Endothelial cell of umbilical vein (primary cell): ENCODE results near the gene TTLL13. TPM values are rescaled to one million over a fixed set of nuclear protein-coding genes. Genes with fewer than 3 reads are reported as not detected.

ENCODE experiments used
- BruUV-seq: library from RNA; stranded (reverse); fragments of 400-500 nt; replicated peaks from 2 replicates; lab custom pipeline; 2021; lab: Mats Ljungman, UMichigan
- CTCF ChIA-PET: fragments of 300-600, 350-600 bp; sonication (Branson Sonifier 250); formaldehyde crosslinking; loops from one replicate; lab custom pipeline; 2021; ENCODE audit warnings: antibody characterized with exemption, inconsistent platforms; lab: Charles Lee
- POLR2A ChIA-PET: fragments of 300-600, 350-600 bp; sonication (Branson Sonifier 250); formaldehyde crosslinking; loops from one replicate; lab custom pipeline; 2021; ENCODE audit warnings: antibody characterized with exemption, inconsistent platforms; lab: Charles Lee
- DNase-seq: peaks from one replicate; pipeline ENCODE4 v3.0.0-alpha.2; 2011; ENCODE audit warnings: low read depth, low spot score
- FAIRE-seq: peaks from 2 replicates; lab custom pipeline; 2011; peaks lifted over from hg19 to GRCh38; lab: Jason Lieb, UNC
- H2AFZ ChIP-seq: 2 replicates; pipeline ENCODE4 v1.6.0; 2012; ENCODE audit warnings: low read depth, low read length, control low read depth, inconsistent platforms
- H3K27ac ChIP-seq: 2 replicates; pipeline ENCODE4 v1.5.1; 2011; ENCODE audit warnings: low read depth, mild to moderate bottlenecking, control low read depth, low read length, moderate library complexity; ENCODE audit not compliant: insufficient read depth
- H3K27me3 ChIP-seq, 2 experiments: 2 replicates each; pipeline versions ENCODE4 v1.6.0 to v1.6.1; 2011; ENCODE audit warnings: low read length in 2 of 2, mixed read lengths in 1 of 2; ENCODE audit not compliant: control insufficient read depth in 2 of 2, insufficient read depth in 2 of 2
- H3K36me3 ChIP-seq, 2 experiments: 2 replicates in 1 of 2; 3 replicates in 1 of 2; pipeline ENCODE4 v1.5.1; 2011; ENCODE audit warnings: low read length in 2 of 2, mild to moderate bottlenecking in 1 of 2, moderate library complexity in 1 of 2; ENCODE audit not compliant: control insufficient read depth in 2 of 2, insufficient read depth in 2 of 2; ENCODE audit errors: extremely low read depth in 1 of 2
- H3K4me1 ChIP-seq: 3 replicates; pipeline ENCODE4 v1.5.1; 2011; ENCODE audit warnings: mild to moderate bottlenecking, low read length; ENCODE audit not compliant: control insufficient read depth, insufficient read depth; ENCODE audit errors: extremely low read depth
- H3K4me2 ChIP-seq: 2 replicates; pipeline ENCODE4 v1.6.1; 2011; ENCODE audit warnings: low read length, control low read depth, mixed read lengths; ENCODE audit not compliant: insufficient read depth
- H3K4me3 ChIP-seq, 3 experiments: fragments of 200-600 bp in 1 of 3; sonication (generic), shearing (Covaris generic) in 1 of 3; replicated peaks in 1 of 3; 2 replicates each; pipeline ENCODE4 v1.5.1; 2011 to 2016; ENCODE audit warnings: control low read depth in 3 of 3, low read length in 3 of 3, mild to moderate bottlenecking in 2 of 3, inconsistent platforms in 1 of 3, low read depth in 1 of 3, moderate library complexity in 1 of 3; ENCODE audit not compliant: insufficient read depth in 1 of 3
- H3K79me2 ChIP-seq: 2 replicates; pipeline ENCODE4 v1.6.0; 2012; ENCODE audit warnings: low read length, inconsistent platforms; ENCODE audit not compliant: control insufficient read depth, insufficient read depth
- H3K9ac ChIP-seq: replicated peaks from 2 replicates; pipeline ENCODE3; 2011; ENCODE audit warnings: low read length, control low read depth; ENCODE audit not compliant: insufficient read depth; ENCODE audit errors: extremely low read depth
- H3K9me1 ChIP-seq: replicated peaks from 3 replicates; pipeline ENCODE4 v1.6.0; 2011; ENCODE audit warnings: mild to moderate bottlenecking, low read length; ENCODE audit not compliant: control insufficient read depth, insufficient read depth; ENCODE audit errors: extremely low read depth
- H3K9me3 ChIP-seq: replicated peaks from 2 replicates; pipeline ENCODE4 v1.5.1; 2012; ENCODE audit warnings: low read length, inconsistent platforms; ENCODE audit not compliant: control insufficient read depth, insufficient read depth
- H4K20me1 ChIP-seq: replicated peaks from 2 replicates; pipeline ENCODE3; 2011; ENCODE audit warnings: mild to moderate bottlenecking, low read length; ENCODE audit not compliant: control insufficient read depth, insufficient read depth; ENCODE audit errors: extremely low read depth
- EZH2 ChIP-seq: IDR thresholded peaks from 2 replicates; pipeline ENCODE4 v1.6.1; 2012; ENCODE audit warnings: borderline replicate concordance, low read depth, mild to moderate bottlenecking, moderate library complexity, low read length, inconsistent platforms; ENCODE audit not compliant: severe bottlenecking
- FOS ChIP-seq: IDR thresholded peaks from 2 replicates; pipeline ENCODE4 v1.6.1; 2011; ENCODE audit warnings: mild to moderate bottlenecking, low read length, moderate library complexity, borderline replicate concordance; ENCODE audit not compliant: insufficient read depth
- GATA2 ChIP-seq: IDR thresholded peaks from 2 replicates; pipeline ENCODE4 v1.7.0; 2011; ENCODE audit warnings: low read depth, mild to moderate bottlenecking, moderate library complexity, mixed read lengths, low read length; ENCODE audit not compliant: insufficient read length, insufficient read depth
- JUN ChIP-seq: IDR thresholded peaks from 2 replicates; pipeline ENCODE4 v1.6.1; 2011; ENCODE audit warnings: borderline replicate concordance, low read depth; ENCODE audit not compliant: insufficient read length, insufficient read depth
- MYC ChIP-seq: IDR thresholded peaks from one replicate; pipeline ENCODE4 v1.6.1; 2011; ENCODE audit warnings: mild to moderate bottlenecking, low read depth, low read length
- POLR2A ChIP-seq: IDR thresholded peaks from 2 replicates; pipeline ENCODE4 v1.6.1; 2012; ENCODE audit warnings: low read depth, mild to moderate bottlenecking, control low read depth, low read length
- POLR2AphosphoS5 ChIP-seq: IDR thresholded peaks from 2 replicates; pipeline ENCODE4 v1.6.1; 2012; ENCODE audit warnings: low read depth, mild to moderate bottlenecking, control low read depth, low read length, moderate library complexity; ENCODE audit not compliant: insufficient read depth
- dilution Hi-C: fragments of 300-500 bp; cut with MboI; formaldehyde crosslinking; loops from one replicate; pipeline ENCODE4 v1.15.0; 2019; ENCODE audit warnings: low sequenced_read_pairs; ENCODE audit not compliant: extremely low pct_ligation_motif_present
- intact Hi-C: fragments of 100-400 bp; cut with micrococcal nuclease; formaldehyde crosslinking; loops from one replicate; pipeline ENCODE4 v1.10.0; 2022
- polyA plus RNA-seq, 4 experiments: library from polyadenylated mRNA; depleted of rRNA in 3 of 4; stranded (reverse) in 3 of 4; unstranded in 1 of 4; fragments of >200 nt; gene quantifications; 2 replicates each; pipeline versions ENCODE4 v1.2.1 to v1.2.3, GENCODE V29; 2011 to 2012; ENCODE audit warnings: missing spikeins in 1 of 4
- total RNA-seq: library from RNA; stranded (reverse); gene quantifications from 2 replicates; pipeline ENCODE4 v1.2.3, GENCODE V29; 2021
- TF ChIP-seq, protein P1 (sequence below): IDR thresholded peaks from 2 replicates; pipeline ENCODE4 v1.6.1; 2011; ENCODE audit not compliant: insufficient read depth, insufficient read length
- TF ChIP-seq, protein P2 (sequence below), 2 donors: IDR thresholded peaks; 1 replicate in 1 of 2; 2 replicates in 1 of 2; pipeline ENCODE4 v1.5.1; 2011; ENCODE audit warnings: low read length in 2 of 2, mild to moderate bottlenecking in 2 of 2, moderate library complexity in 2 of 2, control low read depth in 1 of 2, inconsistent platforms in 1 of 2, low read depth in 1 of 2; ENCODE audit not compliant: insufficient read depth in 1 of 2; ENCODE audit errors: extremely low read depth in 1 of 2

The TTLL13 gene
- total and polyA plus RNA-seq, 2 donors (not counting 3 experiments of a cell fraction or from before 2014, with no cell fraction given): 0.04 TPM; not detected in 1

DNA sequence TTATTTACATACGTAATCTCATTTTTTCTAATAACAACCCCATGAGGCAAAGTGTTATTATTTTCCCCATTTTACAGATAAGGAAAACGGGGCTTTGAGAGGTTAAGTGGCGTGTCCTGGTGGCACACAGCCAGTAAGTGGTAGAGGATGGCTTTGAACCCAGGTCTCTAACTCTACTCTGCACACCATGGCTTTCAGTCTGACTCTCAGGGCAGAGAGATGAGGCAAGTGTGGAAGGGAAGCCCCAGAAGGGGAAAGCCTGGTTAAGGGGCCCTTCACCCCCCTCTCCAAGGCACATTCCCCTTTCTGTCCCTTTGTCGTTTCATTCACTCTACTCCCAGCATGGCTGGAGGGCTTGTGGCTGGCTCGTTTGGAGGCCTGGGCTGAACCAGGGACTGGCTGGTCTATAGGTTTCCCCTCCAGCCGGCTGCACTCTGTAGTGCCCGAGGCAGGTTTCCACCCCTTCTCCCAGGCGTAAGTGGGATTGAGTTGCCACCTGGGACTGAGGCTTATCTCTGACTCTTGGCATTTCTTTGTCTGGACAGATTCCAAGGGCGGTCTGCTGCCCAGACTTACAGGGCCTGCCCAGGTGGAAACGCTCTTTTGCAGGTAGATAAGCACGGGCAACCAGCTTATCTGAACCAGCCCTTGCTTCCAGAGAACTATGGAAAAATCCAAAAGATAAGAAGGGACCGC, 36.1 kb upstream of the TTLL13 start:
- Histone ChIP-seq H2AFZ (no peak overlapping the region), H3K4me3 (no peak overlapping the region), H3K9ac (no peak overlapping the region), H3K9me3 (no peaks in the 10 kb centered on the region), H3K9me1 (no peaks in the 10 kb centered on the region), H4K20me1 (no peaks in the 10 kb centered on the region), H3K4me2 (no peak overlapping the region), H3K79me2 (no peaks in the 10 kb centered on the region), H3K4me1 (peaks cover 12% of the 10 kb centered on the region), H3K27ac (no peak overlapping the region), H3K27me3 (no peaks in the 10 kb centered on the region), H3K36me3 (no peaks in the 10 kb centered on the region)
- ChIA-PET CTCF (interaction anchor here (0.8 to 2.2 kb wide), 5 partner anchors 8 to 111 kb away, joined by 3 to 12 read pairs (median 7); partner anchors contain the start of genes CIB1, GDPGP1, IDH2 and SEMA4B), POLR2A (no interaction called here)
- BruUV-seq: no TSS peak
- dilution Hi-C loops: loop anchor here (10.0 kb wide), 1 partner anchor 68 kb away; no protein-coding TSS in a partner anchor
- intact Hi-C loops: loop anchor here (10.0 kb wide), 1 partner anchor 318 kb away; the partner anchor contains the start of gene AP3S2
- no peak for FAIRE-seq
- DNase-seq: no peak
- TF ChIP-seq GATA2: no peak
- no peak for TF ChIP-seq EZH2
- TF ChIP-seq, protein P1, sequence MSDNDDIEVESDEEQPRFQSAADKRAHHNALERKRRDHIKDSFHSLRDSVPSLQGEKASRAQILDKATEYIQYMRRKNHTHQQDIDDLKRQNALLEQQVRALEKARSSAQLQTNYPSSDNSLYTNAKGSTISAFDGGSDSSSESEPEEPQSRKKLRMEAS: no peak
- TF ChIP-seq JUN: no peak
- TF ChIP-seq, protein P2, sequence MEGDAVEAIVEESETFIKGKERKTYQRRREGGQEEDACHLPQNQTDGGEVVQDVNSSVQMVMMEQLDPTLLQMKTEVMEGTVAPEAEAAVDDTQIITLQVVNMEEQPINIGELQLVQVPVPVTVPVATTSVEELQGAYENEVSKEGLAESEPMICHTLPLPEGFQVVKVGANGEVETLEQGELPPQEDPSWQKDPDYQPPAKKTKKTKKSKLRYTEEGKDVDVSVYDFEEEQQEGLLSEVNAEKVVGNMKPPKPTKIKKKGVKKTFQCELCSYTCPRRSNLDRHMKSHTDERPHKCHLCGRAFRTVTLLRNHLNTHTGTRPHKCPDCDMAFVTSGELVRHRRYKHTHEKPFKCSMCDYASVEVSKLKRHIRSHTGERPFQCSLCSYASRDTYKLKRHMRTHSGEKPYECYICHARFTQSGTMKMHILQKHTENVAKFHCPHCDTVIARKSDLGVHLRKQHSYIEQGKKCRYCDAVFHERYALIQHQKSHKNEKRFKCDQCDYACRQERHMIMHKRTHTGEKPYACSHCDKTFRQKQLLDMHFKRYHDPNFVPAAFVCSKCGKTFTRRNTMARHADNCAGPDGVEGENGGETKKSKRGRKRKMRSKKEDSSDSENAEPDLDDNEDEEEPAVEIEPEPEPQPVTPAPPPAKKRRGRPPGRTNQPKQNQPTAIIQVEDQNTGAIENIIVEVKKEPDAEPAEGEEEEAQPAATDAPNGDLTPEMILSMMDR (IDR thresholded peaks at IDR 0.05; ENCODE audit: extremely low read depth in 1 of 2, insufficient read depth in 1 of 2, low read depth in 1 of 2, low read length in 2 of 2): no peak
- no peak for TF ChIP-seq POLR2A
- no peak for TF ChIP-seq POLR2AphosphoS5
- TF ChIP-seq MYC: no peak
- no peak for TF ChIP-seq FOS
